ENCODE measurements around the gene BCL11B. TPM values are rescaled to one million over a fixed set of nuclear protein-coding genes. Genes with fewer than 3 reads are reported as not detected.

The BCL11B gene
- total RNA-seq, 6 experiments from 2014 or later, result 0.06 to 0.14 (median 0.10) TPM; not detected in 2

- H3K4me3 Mint-ChIP-seq, result no peak overlapping the region
- H3K36me3 Mint-ChIP-seq (ENCODE audit: low read depth), result no peaks in the 10 kb centered on the region
- no peak for TF ChIP-seq CTCF (IDR thresholded peaks at IDR 0.05)
- peaks cover 8% of the 10 kb centered on the region; the same call in 1 of the 2 replicates for H3K9me3 Mint-ChIP-seq
- peaks cover 13% of the 10 kb centered on the region for H3K27me3 Mint-ChIP-seq (ENCODE audit: insufficient read depth)
- DNase-seq, result no peak
- no peaks in the 10 kb centered on the region for H3K4me1 Mint-ChIP-seq (ENCODE audit: low read depth)
- no peak overlapping the region for H3K27ac Mint-ChIP-seq
Measured at GRCh38 chr14:99224948-99225347, 47.0 kb downstream of the BCL11B start.

- Mint-ChIP-seq H3K4me3 (no peak overlapping the region), H3K27ac (no peak overlapping the region), H3K27me3 (ENCODE audit: insufficient read depth) (peaks cover 13% of the 10 kb centered on the region), H3K9me3 (peaks cover 8% of the 10 kb centered on the region; the same call in 1 of the 2 replicates), H3K4me1 (ENCODE audit: low read depth) (no peaks in the 10 kb centered on the region), H3K36me3 (ENCODE audit: low read depth) (no peaks in the 10 kb centered on the region)
- no peak for DNase-seq
- TF ChIP-seq CTCF (IDR thresholded peaks at IDR 0.05), result no peak
Measured at GRCh38 chr14:99224116-99224910, 47.7 kb downstream of the BCL11B start.

GRCh38 chr14:99221445-99221844 is 50.6 kb downstream of the BCL11B start:
- Mint-ChIP-seq H3K36me3 (ENCODE audit: low read depth) (no peaks in the 10 kb centered on the region), H3K27me3 (ENCODE audit: insufficient read depth) (peaks cover 8% of the 10 kb centered on the region)
- TF ChIP-seq CTCF (IDR thresholded peaks at IDR 0.05), result no peak

GRCh38 chr14:99217066-99217955 is 54.7 kb downstream of the BCL11B start:
- no peak for TF ChIP-seq CTCF (IDR thresholded peaks at IDR 0.05)
- H3K4me3 Mint-ChIP-seq, result no peak overlapping the region
- no peak overlapping the region for H3K27ac Mint-ChIP-seq

More at GRCh38 chr14:99221445-99221844, 50.6 kb downstream of the BCL11B start:
- no peak overlapping the region for H3K4me3 Mint-ChIP-seq
- H3K27ac Mint-ChIP-seq, result no peak overlapping the region
- no peak for DNase-seq
- peaks cover 7% of the 10 kb centered on the region for H3K4me1 Mint-ChIP-seq (ENCODE audit: low read depth)
- H3K9me3 Mint-ChIP-seq, result peaks cover 4% of the 10 kb centered on the region; the same call in 1 of the 2 replicates

GRCh38 chr14:99216191-99216590 is 55.8 kb downstream of the BCL11B start:
- H3K4me3 Mint-ChIP-seq, result no peak overlapping the region
- peaks cover 28% of the 10 kb centered on the region for H3K4me1 Mint-ChIP-seq (ENCODE audit: low read depth)
- H3K27me3 Mint-ChIP-seq (ENCODE audit: insufficient read depth), result peaks cover 2% of the 10 kb centered on the region
- H3K9me3 Mint-ChIP-seq, result peaks cover 4% of the 10 kb centered on the region; the same call in 1 of the 2 replicates
- DNase-seq, result no peak
- no peaks in the 10 kb centered on the region for H3K36me3 Mint-ChIP-seq (ENCODE audit: low read depth)
- no peak overlapping the region for H3K27ac Mint-ChIP-seq
- TF ChIP-seq CTCF (IDR thresholded peaks at IDR 0.05), result no peak

More at GRCh38 chr14:99217066-99217955, 54.7 kb downstream of the BCL11B start:
- H3K9me3 Mint-ChIP-seq, result peaks cover 4% of the 10 kb centered on the region; the same call in 1 of the 2 replicates
- no peaks in the 10 kb centered on the region for H3K36me3 Mint-ChIP-seq (ENCODE audit: low read depth)
- peaks cover 28% of the 10 kb centered on the region for H3K4me1 Mint-ChIP-seq (ENCODE audit: low read depth)
- no peaks in the 10 kb centered on the region; the same call in 1 of the 2 replicates for H3K27me3 Mint-ChIP-seq (ENCODE audit: insufficient read depth)
- no peak for DNase-seq

Data from HFFc6 (cell line).